ENCODE measurements around the gene PHGDH. TPM values are rescaled to one million over a fixed set of nuclear protein-coding genes. Genes with fewer than 3 reads are reported as not detected.

PHGDH gene
- total and polyA plus RNA-seq, 2 of the 13 experiments (the other 11 are each of a cell fraction or from before 2014, with no cell fraction given), result 95.8 to 133 TPM

DNA sequence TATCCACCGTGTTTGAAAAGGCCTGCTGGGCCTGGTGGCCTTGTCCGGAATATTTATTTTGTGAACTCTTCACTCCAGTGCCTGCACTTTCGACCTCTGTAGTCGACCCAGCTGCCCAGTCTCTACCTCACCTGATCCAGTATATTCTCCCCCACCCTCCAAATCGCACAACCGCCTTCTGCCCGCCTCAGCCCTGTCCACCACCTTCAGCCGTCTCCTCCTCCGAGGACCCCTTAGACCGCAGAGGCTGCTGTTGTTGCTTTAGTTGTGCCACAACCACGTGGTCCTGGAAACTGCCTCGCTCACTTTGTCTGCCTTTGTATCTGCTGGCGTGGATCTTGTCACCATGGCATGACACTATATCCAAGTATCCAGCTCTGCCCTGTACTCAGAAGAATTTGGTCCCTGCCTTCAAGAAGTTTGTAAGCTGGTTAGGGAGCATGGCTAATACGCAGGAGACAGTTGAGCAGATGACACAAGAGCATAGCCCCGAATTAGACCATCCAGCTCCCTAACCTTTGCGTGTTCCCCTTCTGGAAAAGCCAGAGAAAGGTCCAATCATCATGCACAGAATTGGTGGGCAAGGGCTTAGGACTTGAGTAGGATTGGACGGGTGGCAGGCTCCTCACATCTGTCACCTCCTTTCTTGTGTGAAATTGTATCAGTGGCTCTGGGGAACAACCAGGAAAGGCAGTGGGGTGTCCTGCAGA is 1.5 kb downstream of the PHGDH start (continued):
- TF ChIP-seq, protein P1, sequence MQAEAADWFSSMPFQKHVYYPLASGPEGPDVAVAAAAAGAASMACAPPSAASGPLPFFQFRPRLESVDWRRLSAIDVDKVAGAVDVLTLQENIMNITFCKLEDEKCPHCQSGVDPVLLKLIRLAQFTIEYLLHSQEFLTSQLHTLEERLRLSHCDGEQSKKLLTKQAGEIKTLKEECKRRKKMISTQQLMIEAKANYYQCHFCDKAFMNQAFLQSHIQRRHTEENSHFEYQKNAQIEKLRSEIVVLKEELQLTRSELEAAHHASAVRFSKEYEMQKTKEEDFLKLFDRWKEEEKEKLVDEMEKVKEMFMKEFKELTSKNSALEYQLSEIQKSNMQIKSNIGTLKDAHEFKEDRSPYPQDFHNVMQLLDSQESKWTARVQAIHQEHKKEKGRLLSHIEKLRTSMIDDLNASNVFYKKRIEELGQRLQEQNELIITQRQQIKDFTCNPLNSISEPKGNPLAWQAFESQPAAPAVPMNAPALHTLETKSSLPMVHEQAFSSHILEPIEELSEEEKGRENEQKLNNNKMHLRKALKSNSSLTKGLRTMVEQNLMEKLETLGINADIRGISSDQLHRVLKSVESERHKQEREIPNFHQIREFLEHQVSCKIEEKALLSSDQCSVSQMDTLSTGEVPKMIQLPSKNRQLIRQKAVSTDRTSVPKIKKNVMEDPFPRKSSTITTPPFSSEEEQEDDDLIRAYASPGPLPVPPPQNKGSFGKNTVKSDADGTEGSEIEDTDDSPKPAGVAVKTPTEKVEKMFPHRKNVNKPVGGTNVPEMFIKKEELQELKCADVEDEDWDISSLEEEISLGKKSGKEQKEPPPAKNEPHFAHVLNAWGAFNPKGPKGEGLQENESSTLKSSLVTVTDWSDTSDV (CRISPR knock-in tag; IDR thresholded peaks at IDR 0.05), result no peak
- TF ChIP-seq ZSCAN29 (CRISPR knock-in tag; conservative IDR thresholded peaks at IDR 0.05) (0 out of 2 replicates have a peak, but pooled peaks have one; percentile 38), ZMYM4 (CRISPR knock-in tag; IDR thresholded peaks at IDR 0.05) (peak; percentile 3; the same call in 1 of the 2 replicates), NFE2L2 (IDR thresholded peaks at IDR 0.05; ENCODE audit: low read length) (no peak), MYNN (CRISPR knock-in tag; IDR thresholded peaks at IDR 0.05; ENCODE audit: low read depth) (no peak), ZNF136 (CRISPR knock-in tag; IDR thresholded peaks at IDR 0.05; ENCODE audit: low read depth) (no peak), NCOA2 (CRISPR knock-in tag; IDR thresholded peaks at IDR 0.05) (no peak), ZC3H4 (CRISPR knock-in tag; IDR thresholded peaks at IDR 0.05; ENCODE audit: borderline replicate concordance) (peak; percentile 76; the same call in 1 of the 2 replicates), SMC3 (IDR thresholded peaks at IDR 0.05; ENCODE audit: low read length) (no peak), SATB2 (CRISPR knock-in tag; IDR thresholded peaks at IDR 0.05) (no peak), TCF12 (IDR thresholded peaks at IDR 0.05) (no peak), TCF12 (CRISPR knock-in tag; IDR thresholded peaks at IDR 0.05) (no peak), GPBP1L1 (CRISPR knock-in tag; IDR thresholded peaks at IDR 0.05) (no peak), TBP (CRISPR knock-in tag; IDR thresholded peaks at IDR 0.05) (no peak), BRCA1 (CRISPR knock-in tag; IDR thresholded peaks at IDR 0.05) (no peak), ATF5 (CRISPR knock-in tag; IDR thresholded peaks at IDR 0.05; ENCODE audit: low read depth) (no peak), U2AF1 (optimal IDR thresholded peaks at IDR 0.05; ENCODE audit: low read depth, low read length) (no peak), ZBTB3 (CRISPR knock-in tag; IDR thresholded peaks at IDR 0.05; ENCODE audit: borderline replicate concordance, low read depth) (no peak), ZNF230 (CRISPR knock-in tag; IDR thresholded peaks at IDR 0.05) (0 out of 2 replicates have a peak, but pooled peaks have one; percentile 80), HDAC2 (CRISPR knock-in tag; IDR thresholded peaks at IDR 0.05) (no peak), HIVEP1 (CRISPR knock-in tag; IDR thresholded peaks at IDR 0.05) (no peak), ZNF577 (CRISPR knock-in tag; IDR thresholded peaks at IDR 0.05; ENCODE audit: borderline replicate concordance, low read depth) (no peak)
- TF ChIP-seq, protein P2, sequence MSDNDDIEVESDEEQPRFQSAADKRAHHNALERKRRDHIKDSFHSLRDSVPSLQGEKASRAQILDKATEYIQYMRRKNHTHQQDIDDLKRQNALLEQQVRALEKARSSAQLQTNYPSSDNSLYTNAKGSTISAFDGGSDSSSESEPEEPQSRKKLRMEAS (IDR thresholded peaks at IDR 0.05), result peak; percentile 78
- TF ChIP-seq, protein P3, sequence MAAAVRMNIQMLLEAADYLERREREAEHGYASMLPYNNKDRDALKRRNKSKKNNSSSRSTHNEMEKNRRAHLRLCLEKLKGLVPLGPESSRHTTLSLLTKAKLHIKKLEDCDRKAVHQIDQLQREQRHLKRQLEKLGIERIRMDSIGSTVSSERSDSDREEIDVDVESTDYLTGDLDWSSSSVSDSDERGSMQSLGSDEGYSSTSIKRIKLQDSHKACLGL (CRISPR knock-in tag; IDR thresholded peaks at IDR 0.05), result 0 out of 2 replicates have a peak, but pooled peaks have one; percentile 63
- TF ChIP-seq, protein P4, sequence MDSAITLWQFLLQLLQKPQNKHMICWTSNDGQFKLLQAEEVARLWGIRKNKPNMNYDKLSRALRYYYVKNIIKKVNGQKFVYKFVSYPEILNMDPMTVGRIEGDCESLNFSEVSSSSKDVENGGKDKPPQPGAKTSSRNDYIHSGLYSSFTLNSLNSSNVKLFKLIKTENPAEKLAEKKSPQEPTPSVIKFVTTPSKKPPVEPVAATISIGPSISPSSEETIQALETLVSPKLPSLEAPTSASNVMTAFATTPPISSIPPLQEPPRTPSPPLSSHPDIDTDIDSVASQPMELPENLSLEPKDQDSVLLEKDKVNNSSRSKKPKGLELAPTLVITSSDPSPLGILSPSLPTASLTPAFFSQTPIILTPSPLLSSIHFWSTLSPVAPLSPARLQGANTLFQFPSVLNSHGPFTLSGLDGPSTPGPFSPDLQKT (CRISPR knock-in tag; IDR thresholded peaks at IDR 0.05; ENCODE audit: borderline replicate concordance), result no peak

Data from HepG2 (cell line).